ENCODE measurements around the gene PTPN9. TPM values are rescaled to one million over a fixed set of nuclear protein-coding genes. Genes with fewer than 3 reads are reported as not detected.

The PTPN9 gene
- total and polyA plus RNA-seq, 2 of the 13 experiments (the other 11 are each of a cell fraction or from before 2014, with no cell fraction given) = 16.6 to 19.9 TPM

DNA sequence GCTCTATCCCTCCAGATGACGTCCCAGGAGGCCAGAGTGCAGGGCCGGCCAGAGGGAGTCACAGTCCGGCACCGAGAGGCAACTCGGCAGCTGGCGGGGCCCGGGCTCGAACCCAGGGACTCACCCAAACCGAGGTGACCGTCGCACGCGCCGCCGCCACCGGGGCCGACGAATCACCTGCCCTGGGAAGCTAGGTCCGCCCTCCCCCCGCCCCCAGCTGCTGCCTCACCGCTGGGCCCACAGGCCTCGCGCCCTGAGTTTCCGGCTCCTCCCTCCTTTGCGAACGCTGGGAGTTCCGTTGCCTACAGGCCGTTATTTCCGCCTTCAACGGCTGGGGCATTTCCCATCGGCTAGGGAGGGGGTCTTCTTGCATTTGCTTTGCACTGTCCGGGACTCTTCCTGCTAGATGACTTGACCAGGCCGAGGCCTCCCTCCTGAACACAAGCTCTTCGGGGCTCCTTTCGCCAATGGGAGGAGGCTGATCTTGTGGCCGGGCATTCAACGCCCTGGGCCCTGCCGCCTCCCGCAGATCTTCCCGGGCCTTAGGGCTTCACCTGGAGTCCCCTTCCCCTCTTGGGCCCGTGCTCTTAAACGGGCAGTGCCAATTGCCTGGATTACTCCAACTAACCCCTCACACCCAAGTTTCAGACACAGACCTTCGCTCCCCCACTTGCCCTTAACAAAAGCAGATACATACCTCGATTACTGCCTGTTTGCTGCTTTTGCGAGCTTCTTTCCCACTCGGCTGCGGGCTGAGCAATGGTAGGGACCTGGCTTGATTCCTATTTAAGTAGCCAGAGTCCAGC lies 46.6 kb upstream of the PTPN9 start, which contains the start of gene SNUPN (continued):
- TF ChIP-seq, protein P1, sequence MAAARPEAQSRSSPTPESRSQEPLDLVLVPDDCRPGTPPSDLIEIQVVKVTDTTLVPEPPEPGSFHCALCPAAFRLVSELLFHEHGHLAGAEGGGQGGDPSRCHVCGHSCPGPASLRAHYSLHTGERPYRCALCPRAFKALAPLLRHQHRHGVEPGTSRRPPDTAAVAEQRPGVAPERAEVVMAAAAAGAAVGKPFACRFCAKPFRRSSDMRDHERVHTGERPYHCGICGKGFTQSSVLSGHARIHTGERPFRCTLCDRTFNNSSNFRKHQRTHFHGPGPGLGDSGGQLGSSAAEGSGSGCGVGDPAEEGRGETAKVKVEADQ (CRISPR knock-in tag; IDR thresholded peaks at IDR 0.05; ENCODE audit: borderline replicate concordance) = no peak
- peak; percentile 14; the same call in 1 of the 2 replicates for TF ChIP-seq HNF4G (IDR thresholded peaks at IDR 0.05; ENCODE audit: borderline replicate concordance, low read depth, low read length)
- TF ChIP-seq HNF4G (CRISPR knock-in tag; IDR thresholded peaks at IDR 0.05; ENCODE audit: borderline replicate concordance, low read depth) = 0 out of 2 replicates have a peak, but pooled peaks have one; percentile 35
- no peak for TF ChIP-seq NR2F6 (IDR thresholded peaks at IDR 0.05)
- TF ChIP-seq NR2F6 (CRISPR knock-in tag; IDR thresholded peaks at IDR 0.05) = peak; percentile 20; the same call in 1 of the 2 replicates
- no peak for TF ChIP-seq GPN1 (CRISPR knock-in tag; IDR thresholded peaks at IDR 0.05; ENCODE audit: borderline replicate concordance)
- peak; percentile 87 for TF ChIP-seq POGZ (CRISPR knock-in tag; IDR thresholded peaks at IDR 0.05)
- TF ChIP-seq, protein P2, sequence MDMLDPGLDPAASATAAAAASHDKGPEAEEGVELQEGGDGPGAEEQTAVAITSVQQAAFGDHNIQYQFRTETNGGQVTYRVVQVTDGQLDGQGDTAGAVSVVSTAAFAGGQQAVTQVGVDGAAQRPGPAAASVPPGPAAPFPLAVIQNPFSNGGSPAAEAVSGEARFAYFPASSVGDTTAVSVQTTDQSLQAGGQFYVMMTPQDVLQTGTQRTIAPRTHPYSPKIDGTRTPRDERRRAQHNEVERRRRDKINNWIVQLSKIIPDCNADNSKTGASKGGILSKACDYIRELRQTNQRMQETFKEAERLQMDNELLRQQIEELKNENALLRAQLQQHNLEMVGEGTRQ (IDR thresholded peaks at IDR 0.05; ENCODE audit: low read depth, low read length) = no peak
- TF ChIP-seq, protein P2 (CRISPR knock-in tag; IDR thresholded peaks at IDR 0.05; ENCODE audit: borderline replicate concordance) = no peak; the same call in 1 of the 2 replicates
- no peak; the same call in 1 of the 2 replicates for TF ChIP-seq ZNF232 (CRISPR knock-in tag; IDR thresholded peaks at IDR 0.05; ENCODE audit: borderline replicate concordance)
- TF ChIP-seq PCBP2 (optimal IDR thresholded peaks at IDR 0.05; ENCODE audit: low read depth, low read length, poor library complexity, severe bottlenecking) = no peak
- no peak for TF ChIP-seq FIP1L1 (IDR thresholded peaks at IDR 0.05; ENCODE audit: borderline replicate concordance, insufficient read depth, low read depth, low read length)
- peak; percentile 60; the same call in 1 of the 2 replicates for TF ChIP-seq MTA1 (CRISPR knock-in tag; IDR thresholded peaks at IDR 0.05; ENCODE audit: borderline replicate concordance)
- TF ChIP-seq ZMYM2 (CRISPR knock-in tag; IDR thresholded peaks at IDR 0.05) = peak; percentile 86
- TF ChIP-seq, protein P3, sequence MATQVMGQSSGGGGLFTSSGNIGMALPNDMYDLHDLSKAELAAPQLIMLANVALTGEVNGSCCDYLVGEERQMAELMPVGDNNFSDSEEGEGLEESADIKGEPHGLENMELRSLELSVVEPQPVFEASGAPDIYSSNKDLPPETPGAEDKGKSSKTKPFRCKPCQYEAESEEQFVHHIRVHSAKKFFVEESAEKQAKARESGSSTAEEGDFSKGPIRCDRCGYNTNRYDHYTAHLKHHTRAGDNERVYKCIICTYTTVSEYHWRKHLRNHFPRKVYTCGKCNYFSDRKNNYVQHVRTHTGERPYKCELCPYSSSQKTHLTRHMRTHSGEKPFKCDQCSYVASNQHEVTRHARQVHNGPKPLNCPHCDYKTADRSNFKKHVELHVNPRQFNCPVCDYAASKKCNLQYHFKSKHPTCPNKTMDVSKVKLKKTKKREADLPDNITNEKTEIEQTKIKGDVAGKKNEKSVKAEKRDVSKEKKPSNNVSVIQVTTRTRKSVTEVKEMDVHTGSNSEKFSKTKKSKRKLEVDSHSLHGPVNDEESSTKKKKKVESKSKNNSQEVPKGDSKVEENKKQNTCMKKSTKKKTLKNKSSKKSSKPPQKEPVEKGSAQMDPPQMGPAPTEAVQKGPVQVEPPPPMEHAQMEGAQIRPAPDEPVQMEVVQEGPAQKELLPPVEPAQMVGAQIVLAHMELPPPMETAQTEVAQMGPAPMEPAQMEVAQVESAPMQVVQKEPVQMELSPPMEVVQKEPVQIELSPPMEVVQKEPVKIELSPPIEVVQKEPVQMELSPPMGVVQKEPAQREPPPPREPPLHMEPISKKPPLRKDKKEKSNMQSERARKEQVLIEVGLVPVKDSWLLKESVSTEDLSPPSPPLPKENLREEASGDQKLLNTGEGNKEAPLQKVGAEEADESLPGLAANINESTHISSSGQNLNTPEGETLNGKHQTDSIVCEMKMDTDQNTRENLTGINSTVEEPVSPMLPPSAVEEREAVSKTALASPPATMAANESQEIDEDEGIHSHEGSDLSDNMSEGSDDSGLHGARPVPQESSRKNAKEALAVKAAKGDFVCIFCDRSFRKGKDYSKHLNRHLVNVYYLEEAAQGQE (IDR thresholded peaks at IDR 0.05; ENCODE audit: borderline replicate concordance in 1 of 2, low read depth in 1 of 2, low read length in 2 of 2) = 0 out of 4 replicates have a peak, but pooled peaks of 1 of the 2 experiments have one; percentile 24
- TF ChIP-seq, protein P4, sequence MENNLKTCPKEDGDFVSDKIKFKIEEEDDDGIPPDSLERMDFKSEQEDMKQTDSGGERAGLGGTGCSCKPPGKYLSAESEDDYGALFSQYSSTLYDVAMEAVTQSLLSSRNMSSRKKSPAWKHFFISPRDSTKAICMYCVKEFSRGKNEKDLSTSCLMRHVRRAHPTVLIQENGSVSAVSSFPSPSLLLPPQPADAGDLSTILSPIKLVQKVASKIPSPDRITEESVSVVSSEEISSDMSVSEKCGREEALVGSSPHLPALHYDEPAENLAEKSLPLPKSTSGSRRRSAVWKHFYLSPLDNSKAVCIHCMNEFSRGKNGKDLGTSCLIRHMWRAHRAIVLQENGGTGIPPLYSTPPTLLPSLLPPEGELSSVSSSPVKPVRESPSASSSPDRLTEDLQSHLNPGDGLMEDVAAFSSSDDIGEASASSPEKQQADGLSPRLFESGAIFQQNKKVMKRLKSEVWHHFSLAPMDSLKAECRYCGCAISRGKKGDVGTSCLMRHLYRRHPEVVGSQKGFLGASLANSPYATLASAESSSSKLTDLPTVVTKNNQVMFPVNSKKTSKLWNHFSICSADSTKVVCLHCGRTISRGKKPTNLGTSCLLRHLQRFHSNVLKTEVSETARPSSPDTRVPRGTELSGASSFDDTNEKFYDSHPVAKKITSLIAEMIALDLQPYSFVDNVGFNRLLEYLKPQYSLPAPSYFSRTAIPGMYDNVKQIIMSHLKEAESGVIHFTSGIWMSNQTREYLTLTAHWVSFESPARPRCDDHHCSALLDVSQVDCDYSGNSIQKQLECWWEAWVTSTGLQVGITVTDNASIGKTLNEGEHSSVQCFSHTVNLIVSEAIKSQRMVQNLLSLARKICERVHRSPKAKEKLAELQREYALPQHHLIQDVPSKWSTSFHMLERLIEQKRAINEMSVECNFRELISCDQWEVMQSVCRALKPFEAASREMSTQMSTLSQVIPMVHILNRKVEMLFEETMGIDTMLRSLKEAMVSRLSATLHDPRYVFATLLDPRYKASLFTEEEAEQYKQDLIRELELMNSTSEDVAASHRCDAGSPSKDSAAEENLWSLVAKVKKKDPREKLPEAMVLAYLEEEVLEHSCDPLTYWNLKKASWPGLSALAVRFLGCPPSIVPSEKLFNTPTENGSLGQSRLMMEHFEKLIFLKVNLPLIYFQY (CRISPR knock-in tag; IDR thresholded peaks at IDR 0.05; ENCODE audit: borderline replicate concordance) = peak; percentile 54; the same call in 1 of the 2 replicates
- TF ChIP-seq SRSF4 (IDR thresholded peaks at IDR 0.05; ENCODE audit: low read depth, low read length, poor library complexity, severe bottlenecking) = no peak

Data from HepG2 (cell line).